Osteocyte (in vitro differentiated cells): Measurements from ENCODE around the gene CELF3. TPM values are rescaled to one million over a fixed set of nuclear protein-coding genes. Genes with fewer than 3 reads are reported as not detected.

Source experiments
- DNase-seq: peaks from one replicate; pipeline ENCODE4 v3.0.0; 2021; ENCODE audit warnings: mixed read lengths; ENCODE audit not compliant: unreplicated experiment; ENCODE audit errors: extremely low spot score
- H3K27ac Mint-ChIP-seq: one replicate; pipeline ENCODE4 v1.8.0; 2021; ENCODE audit warnings: mild to moderate bottlenecking, mixed read lengths; ENCODE audit not compliant: unreplicated experiment
- H3K27me3 Mint-ChIP-seq: one replicate; pipeline ENCODE4 v1.8.0; 2021; ENCODE audit warnings: mixed read lengths; ENCODE audit not compliant: unreplicated experiment
- H3K36me3 Mint-ChIP-seq: one replicate; pipeline ENCODE4 v1.8.0; 2021; ENCODE audit warnings: mixed read lengths; ENCODE audit not compliant: unreplicated experiment
- H3K4me1 Mint-ChIP-seq: one replicate; pipeline ENCODE4 v1.8.0; 2021; ENCODE audit warnings: mixed read lengths; ENCODE audit not compliant: unreplicated experiment
- H3K4me3 Mint-ChIP-seq: one replicate; pipeline ENCODE4 v1.8.0; 2021; ENCODE audit warnings: mild to moderate bottlenecking, moderate library complexity, mixed read lengths; ENCODE audit not compliant: unreplicated experiment
- H3K9me3 Mint-ChIP-seq: one replicate; pipeline ENCODE4 v1.8.0; 2021; ENCODE audit warnings: mixed read lengths; ENCODE audit not compliant: unreplicated experiment
- CTCF ChIP-seq: fragments of 200-600 bp; sonication (generic); IDR thresholded peaks from 2 replicates; pipeline ENCODE4 v1.5.0; 2021; ENCODE audit warnings: antibody characterized with exemption, mild to moderate bottlenecking, moderate library complexity
- total RNA-seq: library from RNA; stranded (reverse); gene quantifications from 2 replicates; pipeline ENCODE4 v1.2.1, GENCODE V29; 2021

The CELF3 gene
- total RNA-seq, 1 donor from 2014 or later: not detected

- Mint-ChIP-seq H3K27ac (no peak overlapping the region), H3K36me3 (peaks cover 13% of the 10 kb centered on the region), H3K4me1 (peaks cover 3% of the 10 kb centered on the region), H3K27me3 (no peaks in the 10 kb centered on the region), H3K9me3 (peaks cover 10% of the 10 kb centered on the region), H3K4me3 (no peak overlapping the region)
- DNase-seq: no peak
- no peak for TF ChIP-seq CTCF
Measured at GRCh38 chr1:151653397-151653796, 63.2 kb downstream of the CELF3 start.

Other genes starting within 250 kb of the CELF3 start
- 0.99 and 1.7 TPM in 2 replicates for gene CGN, start 205.4 kb downstream of the CELF3 start, total RNA-seq
- gene TUFT1, start 176.5 kb downstream of the CELF3 start, total RNA-seq: 7.1 and 9.0 TPM in 2 replicates
- gene SNX27, start 104.8 kb downstream of the CELF3 start, total RNA-seq: 33.9 and 35.5 TPM in 2 replicates
- not detected in 2 replicates for gene RIIAD1, start 4.7 kb upstream of the CELF3 start, total RNA-seq
- 67.4 and 73.0 TPM in 2 replicates for gene MRPL9, start 46.7 kb upstream of the CELF3 start, total RNA-seq
- 3.0 and 3.6 TPM in 2 replicates for gene TDRKH, start 73.7 kb upstream of the CELF3 start, total RNA-seq
- gene LINGO4, start 88.6 kb upstream of the CELF3 start, total RNA-seq: not detected in 2 replicates
- not detected in 2 replicates for gene RORC, start 115.0 kb upstream of the CELF3 start, total RNA-seq
- not detected in 2 replicates for gene C2CD4D, start 123.0 kb upstream of the CELF3 start, total RNA-seq
- gene THEM5, start 136.9 kb upstream of the CELF3 start, total RNA-seq: not detected in 2 replicates
- gene THEM4, start 192.7 kb upstream of the CELF3 start, total RNA-seq: 11.8 and 12.3 TPM in 2 replicates